Endodermal cell (in vitro differentiated cells): ENCODE data around the gene CLMN. TPM values are rescaled to one million over a fixed set of nuclear protein-coding genes. Genes with fewer than 3 reads are reported as not detected.
A peak's percentile ranks its signal among the peaks of the same experiment; 100 is the strongest.

Source experiments
- DNase-seq: peaks from one replicate; pipeline ENCODE4 v3.0.0-alpha.2; 2017
- H3K27ac ChIP-seq: 2 replicates; pipeline ENCODE4 v1.5.1; 2013; ENCODE audit warnings: mild to moderate bottlenecking, low read depth, low read length, moderate library complexity
- H3K27me3 ChIP-seq: 2 replicates; pipeline ENCODE4 v1.6.1; 2013; ENCODE audit warnings: mild to moderate bottlenecking, low read length, moderate library complexity; ENCODE audit not compliant: insufficient read depth, control insufficient read depth, poor library complexity, severe bottlenecking
- H3K36me3 ChIP-seq: 2 replicates; pipeline ENCODE4 v1.7.0; 2013; ENCODE audit warnings: mild to moderate bottlenecking, low read length, moderate library complexity; ENCODE audit not compliant: control insufficient read depth, insufficient read depth
- H3K4me1 ChIP-seq: one replicate; pipeline ENCODE4 v1.7.0; 2013; ENCODE audit warnings: low read length; ENCODE audit not compliant: control insufficient read depth, insufficient read depth
- H3K4me3 ChIP-seq: 2 replicates; pipeline ENCODE4 v1.5.1; 2013; ENCODE audit warnings: mild to moderate bottlenecking, low read length, moderate library complexity
- H3K9ac ChIP-seq: 2 replicates; pipeline ENCODE4 v1.6.1; 2013; ENCODE audit warnings: mild to moderate bottlenecking, low read length, moderate library complexity; ENCODE audit not compliant: poor library complexity, severe bottlenecking; ENCODE audit errors: extremely low read depth
- H3K9me3 ChIP-seq: 2 replicates; pipeline ENCODE4 v1.6.1; 2013; ENCODE audit warnings: mild to moderate bottlenecking, low read length, moderate library complexity; ENCODE audit not compliant: control insufficient read depth
- H3K27ac Mint-ChIP-seq: 2 replicates; pipeline ENCODE4 v1.8.0; 2020; ENCODE audit warnings: mixed read lengths
- H3K27me3 Mint-ChIP-seq: 2 replicates; pipeline ENCODE4 v1.8.0; 2021; ENCODE audit warnings: mild to moderate bottlenecking, mixed read lengths; ENCODE audit not compliant: insufficient read depth
- H3K36me3 Mint-ChIP-seq: 2 replicates; pipeline ENCODE4 v1.8.0; 2020; ENCODE audit warnings: low read depth, mixed read lengths
- H3K4me1 Mint-ChIP-seq: 2 replicates; pipeline ENCODE4 v1.8.0; 2020; ENCODE audit warnings: mixed read lengths
- H3K4me3 Mint-ChIP-seq: 2 replicates; pipeline ENCODE4 v1.8.0; 2020; ENCODE audit warnings: mild to moderate bottlenecking, moderate library complexity, mixed read lengths
- H3K9me3 Mint-ChIP-seq: 2 replicates; pipeline ENCODE4 v1.8.0; 2020; ENCODE audit warnings: mild to moderate bottlenecking, mixed read lengths
- CTCF ChIP-seq: fragments of 200-600 bp; sonication (generic); conservative IDR thresholded peaks from 2 replicates; pipeline ENCODE4 v1.5.0; 2021; ENCODE audit warnings: antibody characterized with exemption, mild to moderate bottlenecking
- WGBS, 2 experiments: methylation state at CpG; one replicate each; pipeline versions ENCODE4 v1.1.5 to v1.1.7; 2013; ENCODE audit warnings: missing lambda C conversion rate in 2 of 2, mixed read lengths in 1 of 2; ENCODE audit not compliant: insufficient coverage in 1 of 2, insufficient read length in 1 of 2; 5-methylcytosine and 5-hydroxymethylcytosine counted together
- total RNA-seq, 2 donors: library from RNA; stranded (reverse); fragmentation: NEBNext Ultra II Directional in 1 of 2; extraction: Animal tissue kit (Norgen Biotek cat#: 25700) in 1 of 2; gene quantifications; 2 replicates in 1 of 2; 3 replicates in 1 of 2; pipeline ENCODE4 v1.2.1, GENCODE V29; 2021

CLMN gene
- total RNA-seq, 2 donors from 2014 or later = 9.5 to 11.7 TPM

DNA sequence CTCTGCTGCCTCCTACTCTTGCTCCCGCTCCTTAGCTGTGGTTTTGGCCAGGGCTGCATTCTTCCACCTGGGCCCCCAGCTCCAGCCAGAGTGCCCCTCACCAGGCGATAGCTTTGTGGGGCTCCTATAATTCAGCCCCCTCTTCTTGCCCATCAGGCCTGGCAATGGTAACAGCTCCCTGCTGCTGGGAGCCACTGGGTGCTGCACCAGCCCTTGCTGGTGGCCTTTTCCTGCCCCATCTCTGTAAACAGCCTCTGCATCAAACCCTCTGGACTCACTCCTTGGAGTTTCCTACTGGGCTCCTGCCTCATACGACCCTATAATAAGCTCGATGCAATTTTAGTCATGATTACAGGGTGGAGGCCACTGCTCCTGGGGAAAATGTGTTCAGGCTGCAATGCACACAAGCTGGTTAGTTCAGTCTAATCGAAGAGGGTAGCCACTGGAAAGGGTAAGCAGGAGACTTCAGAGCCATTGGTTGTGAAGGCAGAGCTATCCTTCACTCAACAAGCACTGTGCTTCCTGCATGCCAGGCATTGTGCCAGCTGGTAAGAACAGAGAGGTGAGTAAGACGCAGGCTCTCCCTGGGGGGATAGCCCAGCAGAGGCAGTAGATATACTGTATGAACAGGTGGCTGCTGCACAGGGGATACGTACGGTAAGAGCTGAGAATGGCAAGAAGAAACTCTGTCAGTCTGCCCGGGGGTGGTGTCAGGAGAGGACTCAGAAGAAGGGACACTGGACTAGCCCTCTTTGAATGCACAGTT is 24.7 kb downstream of the CLMN start:
- H3K27ac Mint-ChIP-seq = no peak overlapping the region
- no peak overlapping the region for H3K4me3 Mint-ChIP-seq
- peaks cover 4% of the 10 kb centered on the region for H3K27me3 Mint-ChIP-seq
- no peaks in the 10 kb centered on the region for H3K36me3 ChIP-seq
- TF ChIP-seq CTCF = no peak
- peaks cover 17% of the 10 kb centered on the region for H3K9me3 Mint-ChIP-seq
- H3K4me1 Mint-ChIP-seq = peaks cover 30% of the 10 kb centered on the region
- no peak overlapping the region for H3K27ac ChIP-seq
- no peak for DNase-seq
- H3K9ac ChIP-seq = no peak overlapping the region
- 93 to 98% methylated on average over 9 of the region's 9 CpGs for WGBS, 2 experiments
- no peak overlapping the region for H3K4me3 ChIP-seq
- peaks cover 4% of the 10 kb centered on the region for H3K36me3 Mint-ChIP-seq
- peaks cover 5% of the 10 kb centered on the region for H3K4me1 ChIP-seq
- H3K27me3 ChIP-seq = no peaks in the 10 kb centered on the region
- H3K9me3 ChIP-seq = peaks cover 11% of the 10 kb centered on the region

DNA sequence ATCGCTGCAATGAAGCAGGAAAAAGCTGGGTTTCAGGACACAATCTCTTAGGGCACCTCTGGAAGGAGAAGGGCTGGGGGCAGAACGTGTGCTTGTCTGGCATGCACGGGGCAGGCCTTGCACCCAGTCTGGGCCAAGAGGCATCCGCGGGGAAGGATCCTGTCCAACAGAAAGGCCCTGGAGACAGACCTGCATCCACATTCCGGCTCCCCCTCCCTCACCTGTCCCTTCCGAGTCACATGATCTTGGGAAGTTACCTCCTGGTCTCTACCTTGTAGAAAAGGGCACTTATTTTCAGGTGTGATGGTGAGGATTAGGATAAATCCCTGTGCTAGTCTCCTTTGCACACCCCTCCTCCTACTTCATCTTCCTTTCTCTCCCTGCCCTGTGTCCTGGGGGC is 25.4 kb downstream of the CLMN start:
- Histone ChIP-seq H3K9ac (no peak overlapping the region), H3K27ac (no peak overlapping the region), H3K9me3 (peaks cover 11% of the 10 kb centered on the region), H3K4me1 (peaks cover 5% of the 10 kb centered on the region), H3K4me3 (no peak overlapping the region), H3K36me3 (no peaks in the 10 kb centered on the region), H3K27me3 (no peaks in the 10 kb centered on the region)
- Mint-ChIP-seq H3K4me3 (no peak overlapping the region), H3K9me3 (peaks cover 17% of the 10 kb centered on the region), H3K4me1 (peaks cover 31% of the 10 kb centered on the region), H3K27me3 (peaks cover 4% of the 10 kb centered on the region), H3K36me3 (peaks cover 4% of the 10 kb centered on the region), H3K27ac (no peak overlapping the region)
- DNase-seq = no peak
- WGBS, 2 experiments = 90 to 100% methylated on average over 1 to 6 of the region's 7 CpGs
- no peak for TF ChIP-seq CTCF

DNA sequence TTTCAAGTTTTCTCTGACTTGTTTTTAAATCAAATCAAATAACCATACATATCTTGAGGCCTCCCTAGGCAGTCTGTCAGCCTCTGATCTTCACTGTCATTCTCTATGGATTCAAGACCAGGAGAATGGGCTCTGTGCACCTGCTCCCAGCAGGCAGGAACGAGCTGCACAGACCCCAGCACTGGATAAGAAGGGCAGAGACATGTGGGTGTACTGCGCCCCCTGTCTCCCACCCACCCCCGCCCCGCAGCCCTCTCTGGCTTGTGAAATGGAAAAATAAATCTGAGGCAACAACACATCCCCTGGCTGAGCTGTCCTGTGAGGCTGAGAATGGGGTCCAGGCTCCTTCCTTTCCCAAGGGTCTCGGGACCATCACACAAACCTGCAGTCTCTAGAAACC is 26.3 kb downstream of the CLMN start:
- H3K27me3 Mint-ChIP-seq = peaks cover 4% of the 10 kb centered on the region
- H3K9ac ChIP-seq = no peak overlapping the region
- H3K36me3 Mint-ChIP-seq = peaks cover 4% of the 10 kb centered on the region
- no peak overlapping the region for H3K27ac ChIP-seq
- no peak overlapping the region for H3K27ac Mint-ChIP-seq
- no peaks in the 10 kb centered on the region for H3K36me3 ChIP-seq
- H3K4me3 Mint-ChIP-seq = no peak overlapping the region
- H3K4me1 Mint-ChIP-seq = peaks cover 31% of the 10 kb centered on the region
- H3K27me3 ChIP-seq = no peaks in the 10 kb centered on the region
- no peak for DNase-seq
- H3K4me3 ChIP-seq = no peak overlapping the region
- H3K9me3 Mint-ChIP-seq = peaks cover 22% of the 10 kb centered on the region
- peaks cover 11% of the 10 kb centered on the region for H3K9me3 ChIP-seq
- H3K4me1 ChIP-seq = peaks cover 5% of the 10 kb centered on the region
- TF ChIP-seq CTCF = peak; percentile 24
- WGBS, 2 experiments = 75% methylated on average over 5 of the region's 5 CpGs; no CpG with 5 or more reads in 1 of the 2 experiments
